Activated CD8-positive, alpha-beta T cell treated with anti-CD3 and anti-CD28 coated beads for 36 hours (primary cell): ENCODE results near the gene AQP12B. TPM values are rescaled to one million over a fixed set of nuclear protein-coding genes. Genes with fewer than 3 reads are reported as not detected.

Source experiments
- ATAC-seq: fragments of 200-7000 bp; cut with Tn5 transposase; one replicate; pipeline ENCODE4 v1.10.0; 2021; ENCODE audit warnings: mild to moderate bottlenecking, moderate library complexity
- CTCF ChIA-PET: fragments of 350-600 bp; sonication (Branson Sonifier 250); formaldehyde crosslinking; loops from one replicate; lab custom pipeline; 2021; ENCODE audit warnings: antibody characterized with exemption; lab: Charles Lee
- POLR2A ChIA-PET: fragments of 350-600 bp; sonication (Branson Sonifier 250); formaldehyde crosslinking; loops from one replicate; lab custom pipeline; 2021; ENCODE audit warnings: antibody characterized with exemption; lab: Charles Lee
- DNase-seq: peaks from one replicate; pipeline ENCODE4 v3.0.0-alpha.2; 2020
- H3K27ac Mint-ChIP-seq: one replicate; pipeline ENCODE4 v1.8.0; 2021; ENCODE audit warnings: mild to moderate bottlenecking, mixed read lengths
- H3K27me3 Mint-ChIP-seq: one replicate; pipeline ENCODE4 v1.8.0; 2021; ENCODE audit warnings: mixed read lengths
- H3K36me3 Mint-ChIP-seq: one replicate; pipeline ENCODE4 v1.8.0; 2021; ENCODE audit warnings: low read depth, mixed read lengths
- H3K4me1 Mint-ChIP-seq: one replicate; pipeline ENCODE4 v1.8.0; 2021; ENCODE audit warnings: low read depth, mixed read lengths
- H3K4me3 Mint-ChIP-seq: one replicate; pipeline ENCODE4 v1.8.0; 2021; ENCODE audit warnings: mild to moderate bottlenecking, moderate library complexity, mixed read lengths
- H3K9me3 Mint-ChIP-seq: one replicate; pipeline ENCODE4 v1.8.0; 2021; ENCODE audit warnings: mixed read lengths
- intact Hi-C: fragments of 100-400 bp; cut with micrococcal nuclease; formaldehyde crosslinking; loops from one replicate; pipeline ENCODE4 v1.10.0; 2022
- total RNA-seq, 2 experiments: library from RNA; stranded (reverse); gene quantifications; one replicate each; pipeline ENCODE4 v1.2.3, GENCODE V29; 2021
- TF ChIP-seq, protein P1 (sequence below): fragments of 200-600 bp; IDR thresholded peaks from one replicate; pipeline ENCODE4 v1.8.0; 2022; ENCODE audit warnings: antibody characterized with exemption, mild to moderate bottlenecking

Gene AQP12B
- total RNA-seq, 2 experiments from 2014 or later, result not detected

DNA sequence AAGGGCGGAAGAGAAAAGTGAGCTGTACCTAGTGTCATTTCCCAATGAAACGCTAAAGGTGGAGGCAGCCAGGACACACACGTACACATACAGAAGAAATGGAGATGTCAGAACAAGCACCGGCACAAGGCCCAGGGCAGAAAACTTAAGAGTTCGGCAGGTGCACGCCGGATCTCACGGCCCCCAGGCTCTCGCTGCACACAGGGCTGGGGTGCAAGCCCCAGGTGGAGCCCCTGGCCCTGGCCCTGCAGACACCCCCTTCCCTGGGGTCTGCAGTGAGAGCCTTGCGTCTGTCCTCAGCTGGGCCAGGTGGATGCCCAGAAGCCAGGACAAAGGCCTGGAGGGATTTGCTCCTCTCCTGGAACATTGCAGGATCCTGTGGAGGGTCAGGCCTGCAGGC is 45.7 kb upstream of the AQP12B start:
- TF ChIP-seq, protein P1, sequence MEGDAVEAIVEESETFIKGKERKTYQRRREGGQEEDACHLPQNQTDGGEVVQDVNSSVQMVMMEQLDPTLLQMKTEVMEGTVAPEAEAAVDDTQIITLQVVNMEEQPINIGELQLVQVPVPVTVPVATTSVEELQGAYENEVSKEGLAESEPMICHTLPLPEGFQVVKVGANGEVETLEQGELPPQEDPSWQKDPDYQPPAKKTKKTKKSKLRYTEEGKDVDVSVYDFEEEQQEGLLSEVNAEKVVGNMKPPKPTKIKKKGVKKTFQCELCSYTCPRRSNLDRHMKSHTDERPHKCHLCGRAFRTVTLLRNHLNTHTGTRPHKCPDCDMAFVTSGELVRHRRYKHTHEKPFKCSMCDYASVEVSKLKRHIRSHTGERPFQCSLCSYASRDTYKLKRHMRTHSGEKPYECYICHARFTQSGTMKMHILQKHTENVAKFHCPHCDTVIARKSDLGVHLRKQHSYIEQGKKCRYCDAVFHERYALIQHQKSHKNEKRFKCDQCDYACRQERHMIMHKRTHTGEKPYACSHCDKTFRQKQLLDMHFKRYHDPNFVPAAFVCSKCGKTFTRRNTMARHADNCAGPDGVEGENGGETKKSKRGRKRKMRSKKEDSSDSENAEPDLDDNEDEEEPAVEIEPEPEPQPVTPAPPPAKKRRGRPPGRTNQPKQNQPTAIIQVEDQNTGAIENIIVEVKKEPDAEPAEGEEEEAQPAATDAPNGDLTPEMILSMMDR, result no peak
- no peaks in the 10 kb centered on the region for H3K9me3 Mint-ChIP-seq
- H3K4me3 Mint-ChIP-seq, result no peak overlapping the region
- H3K27me3 Mint-ChIP-seq, result no peaks in the 10 kb centered on the region
- ATAC-seq, result no peak
- no peaks in the 10 kb centered on the region for H3K36me3 Mint-ChIP-seq
- ChIA-PET CTCF (no interaction called here), POLR2A (no interaction called here)
- no peak overlapping the region for H3K27ac Mint-ChIP-seq
- DNase-seq, result no peak
- H3K4me1 Mint-ChIP-seq, result no peaks in the 10 kb centered on the region
- intact Hi-C loops, result no loop called here

DNA sequence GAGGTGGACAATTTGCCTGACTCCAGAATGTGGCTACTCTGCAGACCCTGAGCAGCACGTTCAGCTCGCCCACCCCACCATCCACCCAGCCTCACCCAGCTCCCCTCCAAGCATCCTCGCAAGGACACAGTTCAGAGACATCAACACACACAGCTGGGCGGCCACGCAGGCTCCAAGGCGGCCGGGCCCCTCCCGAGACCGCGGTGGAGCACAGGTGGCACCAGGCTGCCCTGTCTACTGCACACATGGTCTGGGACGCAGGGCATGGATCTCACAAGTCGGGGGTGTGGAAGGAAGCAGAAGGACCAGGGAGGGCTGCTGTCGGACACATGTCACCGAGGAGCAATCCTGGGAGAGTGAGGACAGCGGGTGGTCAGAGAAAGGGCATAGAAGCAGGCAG is 45.2 kb upstream of the AQP12B start:
- intact Hi-C loops, result no loop called here
- Mint-ChIP-seq H3K36me3 (no peaks in the 10 kb centered on the region), H3K27ac (no peak overlapping the region), H3K4me3 (no peak overlapping the region), H3K9me3 (no peaks in the 10 kb centered on the region), H3K27me3 (no peaks in the 10 kb centered on the region), H3K4me1 (no peaks in the 10 kb centered on the region)
- no peak for DNase-seq
- TF ChIP-seq, protein P1, result no peak
- ATAC-seq, result no peak
- ChIA-PET POLR2A (no interaction called here), CTCF (no interaction called here)

DNA sequence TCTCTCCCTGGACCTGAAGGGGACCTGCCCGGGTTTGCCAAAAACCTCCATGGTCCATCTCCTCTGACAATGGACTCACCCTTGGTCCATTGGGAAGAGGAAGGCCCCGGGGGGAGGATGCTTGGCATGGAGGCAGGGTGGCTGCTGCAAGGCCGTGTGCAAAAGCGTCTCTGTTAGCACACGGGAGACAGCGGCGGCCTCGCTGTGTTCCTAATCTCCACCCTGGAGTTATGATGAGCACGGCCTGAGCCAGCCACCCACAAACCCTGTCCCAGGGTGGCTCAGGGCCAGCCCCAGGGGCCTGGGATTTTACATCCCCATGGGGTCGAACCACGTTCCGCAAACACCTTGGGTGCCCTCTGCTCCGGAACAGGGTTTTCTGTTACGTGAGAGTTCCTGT is 44.8 kb upstream of the AQP12B start:
- no peak overlapping the region for H3K27ac Mint-ChIP-seq
- H3K4me1 Mint-ChIP-seq, result no peaks in the 10 kb centered on the region
- ATAC-seq (no peak), DNase-seq (no peak)
- TF ChIP-seq, protein P1, result no peak
- no peaks in the 10 kb centered on the region for H3K36me3 Mint-ChIP-seq
- no peak overlapping the region for H3K4me3 Mint-ChIP-seq
- ChIA-PET POLR2A (no interaction called here), CTCF (no interaction called here)
- intact Hi-C loops, result no loop called here
- no peaks in the 10 kb centered on the region for H3K27me3 Mint-ChIP-seq
- H3K9me3 Mint-ChIP-seq, result no peaks in the 10 kb centered on the region

DNA sequence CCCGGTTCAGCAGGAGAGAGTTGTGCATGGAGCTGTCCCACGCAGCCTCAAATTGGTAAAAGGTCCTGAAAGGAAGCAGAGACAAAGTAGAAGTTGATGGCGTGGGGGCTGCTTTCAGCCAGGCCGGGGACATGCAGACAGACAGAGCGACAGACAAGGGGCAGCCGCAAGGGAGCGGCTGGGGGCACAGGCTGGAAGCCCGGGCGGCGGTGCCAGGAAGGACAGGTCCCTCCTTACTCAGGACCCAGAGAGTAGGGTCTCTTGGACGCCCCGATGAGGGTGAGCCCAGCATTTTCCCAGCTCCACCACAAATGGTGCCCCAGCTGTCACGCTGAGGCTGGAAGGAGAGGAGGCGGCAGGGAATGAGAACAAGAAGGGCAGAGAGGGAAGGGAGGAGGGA is 44.2 kb upstream of the AQP12B start:
- DNase-seq, result no peak
- Mint-ChIP-seq H3K27ac (no peak overlapping the region), H3K27me3 (no peaks in the 10 kb centered on the region), H3K36me3 (no peaks in the 10 kb centered on the region), H3K4me3 (no peak overlapping the region), H3K9me3 (no peaks in the 10 kb centered on the region), H3K4me1 (no peaks in the 10 kb centered on the region)
- ChIA-PET CTCF (no interaction called here), POLR2A (no interaction called here)
- TF ChIP-seq, protein P1, result no peak
- intact Hi-C loops, result no loop called here
- ATAC-seq, result no peak

DNA sequence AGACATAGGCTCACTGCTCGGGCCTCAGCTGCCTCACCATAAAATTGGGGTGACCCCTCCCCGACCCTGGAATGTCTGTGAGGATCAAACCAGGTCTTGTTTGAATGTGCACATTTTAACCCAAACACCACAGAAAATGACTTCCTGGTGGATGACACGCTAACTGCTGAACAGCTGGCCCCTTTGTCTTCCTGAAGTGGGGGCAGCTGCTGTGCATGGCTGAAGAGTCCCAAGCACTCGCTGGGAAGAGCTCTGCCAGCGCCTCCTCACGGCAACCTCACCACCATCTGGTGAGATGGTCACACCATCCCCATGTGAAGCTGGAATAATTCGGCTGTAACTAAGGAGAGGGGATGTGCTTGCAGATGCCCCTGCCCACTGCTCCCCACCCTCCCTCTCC is 43.0 kb upstream of the AQP12B start:
- POLR2A ChIA-PET, result no interaction called here
- ATAC-seq (no peak), DNase-seq (no peak)
- no peaks in the 10 kb centered on the region for H3K9me3 Mint-ChIP-seq
- CTCF ChIA-PET, result no interaction called here
- H3K4me1 Mint-ChIP-seq, result no peaks in the 10 kb centered on the region
- TF ChIP-seq, protein P1, result no peak
- no peaks in the 10 kb centered on the region for H3K36me3 Mint-ChIP-seq
- no peak overlapping the region for H3K4me3 Mint-ChIP-seq
- intact Hi-C loops, result no loop called here
- H3K27me3 Mint-ChIP-seq, result no peaks in the 10 kb centered on the region
- H3K27ac Mint-ChIP-seq, result no peak overlapping the region
